ENCODE measurements around the gene MECP2.

MECP2 gene

DNA sequence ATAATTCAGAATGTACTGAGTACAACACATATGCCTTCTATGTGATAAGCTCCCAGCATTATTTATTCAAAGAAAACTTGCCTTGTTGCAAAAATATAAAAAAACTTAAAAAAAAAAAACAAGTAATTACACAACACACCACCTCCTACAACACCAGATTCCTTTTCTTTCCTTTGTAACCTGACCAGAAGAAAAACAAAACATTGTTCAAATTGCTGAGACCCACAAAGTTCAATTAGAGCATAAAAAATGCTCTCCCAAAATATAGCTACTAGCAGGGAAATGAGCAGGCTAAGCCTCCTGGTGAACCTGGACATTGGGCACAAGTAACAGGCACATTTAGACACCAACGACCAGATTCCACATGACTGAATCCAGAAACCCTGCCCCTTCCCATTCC lies 38.3 kb downstream of the MECP2 start:
- DNase-seq = no peak

DNA sequence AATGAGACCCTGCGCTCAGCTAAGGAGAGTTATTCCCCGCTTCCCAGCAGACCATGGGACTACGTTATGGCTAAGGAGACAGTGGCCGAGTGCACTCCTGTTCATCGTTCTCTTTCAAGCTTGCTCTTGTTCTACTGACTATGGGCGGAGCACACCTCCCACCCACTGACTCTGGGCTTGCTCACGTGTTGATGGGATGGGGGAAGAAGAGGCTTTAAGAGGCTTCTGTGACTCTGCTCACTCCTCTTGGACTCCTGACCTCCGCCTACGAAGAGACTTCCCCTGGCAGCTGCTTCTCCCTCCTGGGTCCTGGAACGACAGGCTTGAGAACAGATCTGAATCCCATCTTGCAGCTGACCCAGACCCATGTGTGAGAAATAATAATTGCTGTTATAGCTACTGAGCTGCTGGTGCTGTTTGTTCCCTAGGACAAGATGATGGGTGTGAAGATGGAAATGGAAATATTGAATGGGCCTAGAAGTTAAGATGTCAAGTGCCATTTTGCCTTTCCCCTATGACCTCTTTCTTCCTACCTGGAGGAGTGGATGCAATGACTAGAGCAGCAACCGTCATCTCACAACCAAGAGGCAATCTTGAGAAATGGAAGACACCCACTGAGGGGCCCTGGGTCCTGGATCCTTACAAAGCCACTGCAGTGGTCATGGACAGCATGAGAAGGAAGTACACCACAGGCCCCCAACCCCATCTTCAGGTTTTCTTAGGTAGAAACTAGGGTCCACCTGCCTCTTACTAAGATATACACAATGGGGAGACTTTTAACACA lies 39.1 kb downstream of the MECP2 start:
- no peak for DNase-seq

DNA sequence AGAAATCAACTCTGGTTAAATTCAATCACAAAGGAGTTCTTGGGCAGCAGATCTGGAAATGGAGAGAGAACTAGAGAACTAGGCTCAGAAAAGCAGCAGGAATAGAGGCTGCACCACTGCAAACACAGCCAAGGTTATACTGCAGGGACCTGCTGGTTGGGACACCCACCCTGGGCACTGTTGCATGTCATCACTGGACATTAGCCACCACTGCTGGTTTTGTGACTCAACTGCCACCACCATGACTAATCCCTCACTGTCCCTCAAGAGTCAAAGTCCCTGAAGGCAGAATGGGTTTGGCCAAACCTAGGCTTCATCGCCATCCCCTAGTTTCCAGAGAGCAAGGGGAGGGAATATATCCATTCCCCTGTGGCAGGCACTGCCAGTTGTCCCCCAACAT lies 39.7 kb downstream of the MECP2 start:
- no peak for DNase-seq

DNA sequence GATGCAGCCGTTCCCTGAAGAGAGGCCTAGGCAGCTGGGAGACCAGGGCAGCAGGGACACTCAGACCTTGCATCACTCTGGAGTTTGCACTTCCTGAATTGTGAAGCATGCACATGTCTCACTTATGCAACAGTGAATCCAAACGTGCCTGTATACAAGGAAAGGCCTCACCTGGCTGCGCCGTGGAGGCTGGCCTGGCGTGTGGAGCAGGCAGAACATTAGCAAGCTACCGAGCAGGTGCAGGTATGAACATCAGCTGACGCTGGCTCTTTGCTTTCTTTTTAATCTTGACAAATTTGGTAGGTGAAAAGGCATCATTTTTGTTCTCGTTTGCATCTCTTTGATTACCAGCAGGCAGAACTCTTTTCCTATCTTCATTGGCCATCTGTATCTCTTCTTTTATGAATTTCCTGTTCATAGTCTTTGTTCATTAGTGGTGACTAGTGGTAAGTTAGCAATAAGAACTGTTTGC lies 40.7 kb downstream of the MECP2 start:
- DNase-seq = peak; percentile 39

DNA sequence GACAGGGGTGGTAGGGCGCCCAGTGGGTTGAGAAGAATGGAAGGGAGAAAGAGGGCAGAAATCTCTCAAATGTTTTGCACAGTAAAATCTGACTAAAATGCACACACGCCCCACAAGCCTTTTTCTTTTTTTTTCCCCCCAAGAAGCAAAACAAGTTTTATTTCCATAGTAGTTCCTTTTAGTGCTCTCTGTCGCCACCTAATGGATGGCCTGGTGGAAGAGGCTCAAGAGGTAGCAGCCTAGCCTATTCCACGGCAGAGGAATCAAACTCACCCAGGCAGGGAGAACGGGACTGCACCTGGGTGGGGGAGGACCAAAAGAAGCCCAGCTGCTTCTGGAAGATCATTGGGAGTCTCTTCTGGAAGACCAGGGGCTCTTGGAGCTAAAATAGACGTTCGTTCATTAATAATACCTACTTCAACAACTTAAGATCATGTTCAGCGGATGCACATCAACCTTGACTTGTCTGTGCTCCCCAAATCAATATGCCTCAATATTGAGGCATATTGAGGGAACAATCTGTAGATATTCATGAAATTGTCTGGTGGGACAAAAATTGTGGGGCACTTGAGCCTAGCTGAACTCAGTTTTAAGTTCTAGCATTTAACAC lies 46.2 kb downstream of the MECP2 start:
- DNase-seq = peak; percentile 56

DNA sequence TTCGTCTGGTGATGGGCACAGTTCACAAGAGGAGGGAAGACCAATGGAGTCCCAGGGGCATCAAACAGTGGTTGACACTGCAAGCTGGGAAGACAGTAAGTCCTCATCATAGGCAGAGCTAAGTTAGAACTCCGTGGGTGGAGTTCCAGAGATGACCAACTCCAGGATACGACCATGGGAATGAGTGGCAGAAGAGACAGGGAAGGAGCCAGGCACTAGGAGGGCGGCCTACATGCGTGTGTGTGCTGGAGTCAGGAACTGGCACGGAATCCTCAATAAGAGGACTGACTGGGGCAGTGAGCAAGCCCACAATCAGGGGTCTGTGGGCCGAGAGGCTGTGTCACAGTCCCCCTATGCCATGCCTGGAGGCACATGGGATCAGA lies 47.4 kb downstream of the MECP2 start:
- DNase-seq = no peak

DNA sequence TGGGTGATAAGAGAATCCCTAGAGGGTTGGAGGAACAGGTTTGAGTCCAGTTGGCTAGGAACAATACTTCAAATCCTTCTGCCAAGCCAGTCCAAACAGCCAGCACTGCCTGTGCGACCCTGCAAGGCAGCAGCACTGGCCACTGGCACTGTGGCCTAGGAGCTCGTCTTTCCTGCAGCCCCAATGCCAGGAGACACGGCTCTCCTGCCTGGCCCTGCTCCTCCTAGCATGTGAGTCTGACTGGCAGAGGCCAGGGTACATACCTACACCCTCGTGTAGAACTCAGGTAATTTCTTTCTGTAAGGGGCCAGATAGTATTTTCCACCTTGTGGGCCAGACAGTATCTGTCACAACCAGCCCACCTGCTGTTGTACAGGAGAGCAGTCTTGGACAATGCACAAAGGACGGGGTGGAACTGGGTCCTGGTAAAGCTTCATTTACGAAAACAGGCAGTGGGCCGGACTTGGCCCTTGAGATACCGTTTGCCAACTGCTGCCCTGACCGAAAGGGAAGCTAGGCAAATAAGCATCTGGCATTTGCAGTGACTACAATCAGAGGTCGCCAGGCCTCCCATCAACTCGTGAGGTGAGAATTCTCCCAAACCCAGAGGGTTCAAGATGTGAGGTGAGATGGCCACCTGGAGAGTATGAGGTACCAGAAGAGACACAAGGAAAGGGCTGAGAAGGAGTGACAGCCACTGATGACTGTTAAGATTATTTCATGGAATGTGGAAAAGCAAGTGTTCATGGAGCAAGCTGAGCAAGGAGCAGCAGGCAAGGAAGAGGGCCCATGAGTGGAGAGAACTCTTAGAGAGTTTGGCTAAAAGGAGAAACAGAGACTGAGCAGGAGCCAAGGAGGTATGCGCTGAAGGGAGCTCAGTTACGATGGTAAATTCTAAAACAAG lies 48.1 kb downstream of the MECP2 start:
- DNase-seq = no peak

DNA sequence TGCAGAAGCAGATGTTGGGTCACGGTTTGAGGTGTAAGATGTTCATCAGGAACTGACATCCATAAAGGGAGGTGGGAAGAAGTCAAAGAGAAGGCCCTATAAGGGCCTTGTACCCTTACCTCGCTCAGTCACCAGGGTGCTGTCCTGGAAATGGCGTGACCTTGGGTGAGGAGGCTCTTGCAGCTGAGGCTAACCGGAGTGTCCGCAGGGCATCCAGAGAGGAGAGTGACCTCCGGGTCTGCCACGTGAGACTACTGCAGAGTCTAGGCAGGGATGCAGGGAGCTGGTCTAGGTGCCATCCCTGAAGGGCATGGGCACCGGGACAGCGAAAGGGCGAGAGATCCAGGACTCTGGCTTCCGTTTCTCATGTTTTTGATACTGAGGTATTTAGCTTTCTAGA lies 49.1 kb downstream of the MECP2 start:
- no peak for DNase-seq

DNA sequence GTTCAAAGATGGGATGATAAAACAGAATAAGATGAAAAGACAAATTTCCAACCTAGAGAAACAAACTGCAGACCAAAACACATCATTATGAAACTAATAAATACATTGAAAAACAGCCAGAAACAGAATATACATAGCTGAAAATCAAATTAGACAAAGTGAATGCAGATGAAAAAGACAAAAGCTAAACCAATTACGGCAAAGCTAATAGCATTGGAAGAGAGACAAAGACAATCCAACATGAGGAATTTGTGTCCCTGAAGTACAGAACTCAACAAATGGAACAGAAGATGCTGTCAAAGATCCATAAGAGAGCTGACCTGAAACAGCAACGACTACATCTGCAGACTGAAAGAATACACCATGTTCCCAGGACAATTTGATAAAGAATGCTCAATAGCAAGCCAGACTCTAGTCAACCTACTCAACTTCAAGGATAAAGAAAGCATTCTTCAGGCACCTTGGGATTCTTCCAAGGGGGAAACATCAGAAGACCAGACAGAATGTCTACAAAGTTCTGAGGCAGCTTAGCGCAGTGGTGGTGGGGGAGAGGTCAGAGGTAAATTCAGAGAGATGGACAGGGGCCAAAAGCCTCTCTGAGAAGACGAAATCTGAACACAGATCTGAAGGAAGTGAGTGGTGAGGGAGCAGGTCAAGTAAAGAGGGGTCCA lies 50.4 kb downstream of the MECP2 start:
- no peak for DNase-seq

DNA sequence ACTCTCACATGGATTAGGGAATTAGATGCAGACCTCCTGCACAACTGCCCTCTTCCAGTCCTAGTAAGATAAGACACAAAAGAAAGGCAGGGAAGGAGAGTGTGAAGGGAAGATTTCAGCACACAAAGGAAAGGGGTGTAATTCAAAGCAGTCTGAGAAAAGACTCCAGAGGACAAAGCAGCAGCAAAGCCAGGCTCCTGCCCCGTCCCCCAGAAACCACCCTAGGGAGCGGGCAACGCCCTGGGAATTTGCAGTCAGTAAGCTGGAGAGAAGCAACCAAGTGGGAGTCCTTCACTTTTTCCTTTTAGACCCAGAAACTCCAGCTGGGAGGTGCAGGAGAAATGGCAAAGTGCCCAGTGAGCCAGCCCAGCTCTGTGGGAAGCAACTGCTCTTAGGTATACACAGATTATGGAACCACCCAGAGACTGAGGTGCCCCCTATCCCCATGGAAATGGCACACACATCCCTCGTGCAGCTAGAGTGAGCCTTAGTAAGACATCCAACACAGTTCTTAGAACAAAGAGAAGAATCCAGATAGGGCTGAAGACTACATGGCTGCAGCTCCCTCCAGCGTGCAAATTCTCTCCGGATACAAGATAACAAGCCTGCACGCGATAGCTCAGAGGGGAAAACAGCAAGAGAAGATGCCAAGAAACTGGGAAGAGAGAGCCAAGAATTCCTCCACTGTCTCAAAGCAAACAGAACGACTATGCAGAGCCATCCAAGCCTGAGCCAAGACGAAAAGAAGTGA lies 51.3 kb downstream of the MECP2 start:
- DNase-seq = no peak

DNA sequence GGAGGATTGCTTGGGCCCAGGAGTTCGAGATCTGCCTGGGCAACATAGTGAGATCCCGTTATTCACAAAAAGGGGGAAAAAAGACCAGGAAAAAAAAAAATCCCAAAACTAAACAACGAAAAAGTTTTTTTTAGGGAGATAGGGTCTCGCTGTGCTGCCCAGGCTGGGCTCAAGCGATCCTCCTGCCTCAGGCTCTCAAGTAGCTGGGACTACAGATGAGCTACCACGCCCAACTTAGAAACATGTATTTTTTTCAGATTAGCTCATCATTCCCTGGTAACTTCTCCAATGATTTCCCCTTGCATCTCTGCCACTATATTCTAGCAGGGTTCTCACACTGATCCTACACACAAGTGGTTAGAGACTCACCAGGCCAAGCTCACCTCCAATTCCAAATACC lies 53.4 kb downstream of the MECP2 start:
- DNase-seq = no peak

DNA sequence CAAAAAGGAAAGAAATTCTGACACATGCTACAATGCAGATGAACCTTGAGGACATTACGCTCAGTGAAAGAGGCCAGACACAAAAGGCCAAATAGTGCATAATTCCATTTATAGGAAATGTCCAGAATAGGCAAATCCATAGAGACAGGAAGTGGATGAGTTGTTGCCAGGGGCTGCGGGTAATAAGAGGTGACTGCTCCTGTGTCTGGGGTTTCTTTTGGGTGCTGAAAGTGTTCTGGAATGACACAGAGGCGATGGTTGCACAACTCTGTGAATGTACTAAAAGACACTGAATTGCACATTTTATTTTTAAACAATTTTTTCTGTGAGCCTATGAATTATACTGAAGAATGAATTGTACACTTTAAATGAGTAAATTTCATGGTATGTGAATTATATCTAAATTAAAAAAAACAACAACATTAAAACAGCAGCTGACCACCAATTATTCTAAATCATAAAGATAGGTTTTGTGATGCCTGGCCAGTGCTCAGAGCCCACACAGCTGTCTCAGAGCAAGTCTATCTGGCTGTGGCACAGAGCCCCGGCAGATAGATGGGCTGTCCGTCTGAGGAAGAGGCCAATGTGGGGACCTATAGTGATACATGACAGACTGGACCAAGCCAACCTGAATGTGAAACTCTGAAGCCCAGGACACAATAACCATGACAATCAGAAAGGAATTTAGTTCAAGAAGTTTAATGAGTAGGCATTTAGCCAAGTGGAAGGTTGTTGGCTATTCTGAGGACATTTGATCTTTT lies 54.3 kb downstream of the MECP2 start:
- DNase-seq = no peak

DNA sequence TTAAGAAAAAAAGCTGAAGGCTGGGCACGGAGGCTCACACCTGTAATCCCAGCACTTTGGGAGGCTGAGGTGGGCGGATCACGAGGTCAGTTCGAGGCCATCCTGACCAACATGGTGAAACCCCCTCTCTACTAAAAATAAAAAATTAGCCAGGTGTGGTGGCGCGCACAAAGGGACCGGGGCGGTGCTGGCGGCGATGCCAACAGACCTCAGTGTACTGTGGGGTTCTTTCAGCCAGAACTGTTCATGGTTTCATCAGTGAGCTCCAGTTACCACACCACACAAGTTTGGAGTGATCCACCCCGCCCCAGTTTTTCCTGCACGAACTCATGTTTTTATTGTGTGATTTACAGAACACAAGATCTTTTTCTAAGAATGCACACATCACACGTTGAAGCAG lies 56.7 kb downstream of the MECP2 start:
- DNase-seq = no peak

DNA sequence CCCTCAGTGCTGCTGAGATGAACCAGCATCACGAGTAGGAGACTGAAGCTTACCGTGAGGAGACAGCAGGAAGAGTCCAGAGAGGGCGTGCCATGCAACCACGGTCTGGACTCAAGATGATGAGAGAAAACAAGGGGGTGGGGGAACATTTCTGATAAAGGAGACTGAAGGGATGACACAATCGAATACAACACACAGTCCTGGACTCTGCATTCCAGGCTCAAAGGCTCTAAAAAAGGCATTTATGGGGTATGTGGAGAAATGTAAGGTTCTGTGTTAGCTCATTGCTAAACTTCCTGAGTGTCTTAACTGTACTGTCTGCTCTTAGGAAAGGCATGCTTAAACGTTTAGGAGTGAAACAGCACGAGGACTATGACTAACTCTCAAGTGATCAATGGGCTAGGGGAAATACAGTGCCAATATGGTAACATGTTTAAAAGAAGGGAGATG lies 57.2 kb downstream of the MECP2 start:
- DNase-seq = no peak

DNA sequence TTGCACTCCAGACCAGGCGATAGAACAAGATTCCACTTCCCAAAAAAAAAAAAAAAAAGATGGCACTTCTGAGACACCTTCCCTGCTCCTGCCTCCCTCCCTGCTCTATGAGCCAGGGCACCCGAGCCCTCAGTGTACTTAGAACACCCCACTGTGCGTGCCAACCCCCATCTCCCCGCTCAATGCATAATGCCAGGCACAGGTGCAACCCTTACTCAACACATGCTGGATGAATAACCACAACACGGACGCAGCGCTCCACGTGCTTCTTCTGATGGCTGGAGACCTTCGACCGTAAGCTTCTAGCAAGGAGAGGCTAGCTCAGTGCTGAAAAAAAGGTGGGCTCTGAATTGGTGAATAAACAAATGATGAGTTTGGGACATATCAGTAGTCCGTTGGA lies 57.9 kb downstream of the MECP2 start:
- no peak for DNase-seq

DNA sequence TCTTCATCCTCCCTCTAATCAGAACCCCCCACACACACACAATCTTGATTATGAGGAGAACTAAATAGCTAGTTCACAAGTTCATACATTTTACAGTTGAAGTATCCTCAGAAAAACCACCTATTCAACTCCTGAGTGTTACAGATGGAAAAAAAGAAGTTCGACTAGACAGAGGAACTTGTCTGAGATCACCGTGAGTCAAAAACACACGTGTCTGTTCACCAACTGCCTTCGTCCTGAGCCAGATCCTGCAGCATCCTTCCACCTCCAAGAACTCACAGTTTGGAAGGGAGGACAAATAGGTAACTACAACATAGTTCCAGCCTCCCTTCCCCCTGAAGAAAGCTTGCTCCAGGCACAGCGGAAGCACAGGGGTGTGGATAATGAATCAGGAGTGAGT lies 58.9 kb downstream of the MECP2 start:
- DNase-seq = no peak

DNA sequence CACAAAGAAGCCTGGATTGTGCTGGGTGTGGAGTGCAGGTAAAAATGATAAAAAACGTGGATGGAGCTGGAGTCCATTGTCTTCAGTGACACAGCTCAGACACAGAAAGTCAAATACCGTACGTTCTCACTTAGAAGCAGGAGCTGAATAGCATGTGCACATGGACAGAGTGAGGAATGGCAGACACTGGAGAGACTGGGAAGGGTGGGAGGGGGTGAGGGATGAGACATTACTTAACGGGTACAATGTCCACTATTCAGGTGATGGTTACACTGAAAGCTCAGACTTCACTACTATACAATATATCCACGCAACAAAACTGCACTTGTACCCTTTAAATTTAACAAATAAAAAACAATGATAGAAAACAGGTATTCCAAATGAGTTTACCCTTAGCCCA lies 59.8 kb downstream of the MECP2 start:
- DNase-seq = no peak

DNA sequence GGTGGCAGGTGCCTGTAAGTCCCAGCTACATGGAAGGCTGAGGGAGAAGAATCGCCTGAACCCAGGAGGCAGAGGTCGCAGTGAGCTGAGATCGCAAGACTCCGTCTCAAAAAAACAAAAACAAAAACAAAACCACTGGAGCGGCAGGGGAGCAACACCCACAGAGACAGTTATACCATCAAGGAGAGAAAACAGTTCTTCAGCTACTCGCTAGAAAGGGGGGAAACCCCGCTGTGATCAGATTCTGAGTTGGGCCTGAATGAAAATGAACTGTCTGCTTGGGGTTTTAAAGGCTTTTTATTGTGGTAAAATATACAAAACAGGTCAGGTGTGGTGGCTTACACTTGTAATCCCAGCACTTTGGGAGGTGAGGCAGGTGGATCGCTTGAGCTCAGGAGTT lies 61.0 kb downstream of the MECP2 start:
- peak; percentile 47 for DNase-seq

DNA sequence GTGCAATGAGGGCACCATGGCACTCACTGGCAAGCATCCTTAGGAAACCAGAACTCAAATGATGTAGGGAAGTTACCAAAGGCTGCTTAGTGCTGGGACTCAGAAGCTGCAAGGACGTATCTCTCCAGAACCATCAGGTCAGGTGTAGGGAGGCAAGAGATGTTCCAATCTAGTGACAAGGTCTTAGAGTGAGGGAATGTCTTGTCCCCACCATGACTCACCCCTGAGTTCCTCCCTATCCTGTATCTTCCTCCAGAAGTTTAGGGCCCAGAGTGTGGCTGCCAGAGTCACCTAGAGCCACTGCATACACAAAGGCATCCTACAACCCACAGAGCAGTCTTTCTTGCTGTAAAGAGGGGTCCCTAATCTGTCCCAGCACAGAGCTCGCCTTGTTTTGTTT lies 63.7 kb downstream of the MECP2 start:
- DNase-seq = no peak

DNA sequence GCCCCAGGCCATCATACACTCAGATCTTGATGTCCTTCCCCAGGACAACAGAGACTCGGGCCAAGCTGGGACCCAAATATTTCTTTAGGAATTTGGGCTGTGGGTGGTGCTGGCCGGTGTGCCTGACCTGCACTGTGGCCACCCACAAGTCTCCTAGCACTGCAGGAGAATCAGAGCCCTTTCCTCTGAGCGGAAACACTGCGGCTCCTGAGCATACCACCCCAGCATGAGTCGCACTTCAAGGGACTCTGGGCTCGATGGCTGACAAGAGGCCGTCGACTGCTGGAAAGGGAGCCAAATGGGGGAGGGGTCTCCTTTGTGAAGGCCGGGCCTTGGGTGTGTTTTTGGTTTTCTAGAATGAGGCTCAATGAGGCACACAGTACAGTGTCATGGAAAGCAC lies 64.9 kb downstream of the MECP2 start:
- no peak for DNase-seq

DNA sequence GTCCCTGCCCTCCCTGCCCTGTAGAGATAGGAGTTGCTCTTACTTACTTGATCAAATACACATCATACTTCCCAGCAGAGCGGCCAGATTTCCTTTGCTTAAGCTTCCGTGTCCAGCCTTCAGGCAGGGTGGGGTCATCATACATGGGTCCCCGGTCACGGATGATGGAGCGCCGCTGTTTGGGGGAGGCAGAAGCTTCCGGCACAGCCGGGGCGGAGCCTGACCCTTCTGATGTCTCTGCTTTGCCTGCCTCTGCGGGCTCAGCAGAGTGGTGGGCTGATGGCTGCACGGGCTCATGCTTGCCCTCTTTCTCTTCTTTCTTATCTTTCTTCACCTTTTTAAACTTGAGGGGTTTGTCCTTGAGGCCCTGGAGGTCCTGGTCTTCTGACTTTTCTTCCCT lies 65.4 kb downstream of the MECP2 start:
- DNase-seq = no peak
